Loucy (cell line): ENCODE measurements around the gene WDR75.

Source experiments
- H2AFZ ChIP-seq: fragments of 200-600 bp; sonication (generic); 2 replicates; pipeline ENCODE4 v1.6.0; 2016; ENCODE audit warnings: antibody characterized with exemption, mild to moderate bottlenecking, low read length, moderate library complexity
- H3F3A ChIP-seq: fragments of 200-600 bp; 2 replicates; pipeline ENCODE4 v1.6.0; 2016; ENCODE audit warnings: antibody characterized with exemption, low read depth, mild to moderate bottlenecking
- H3K27me3 ChIP-seq: fragments of 200-600 bp; sonication (generic); 2 replicates; pipeline ENCODE4 v1.6.1; 2014; ENCODE audit warnings: low read length, mild to moderate bottlenecking; ENCODE audit not compliant: insufficient read depth, poor library complexity, severe bottlenecking
- H3K36me3 ChIP-seq: fragments of 200-600 bp; sonication (generic); 2 replicates; pipeline ENCODE4 v1.6.1; 2016; ENCODE audit warnings: low read length; ENCODE audit not compliant: insufficient read depth
- H3K4me1 ChIP-seq: fragments of 200-600 bp; sonication (generic); 2 replicates; pipeline ENCODE4 v1.5.1; 2014; ENCODE audit warnings: low read length, mild to moderate bottlenecking; ENCODE audit not compliant: insufficient read depth, poor library complexity, severe bottlenecking
- H3K4me2 ChIP-seq: fragments of 200-600 bp; sonication (generic); 2 replicates; pipeline ENCODE4 v1.6.0; 2014; ENCODE audit warnings: antibody characterized with exemption, low read length, low read depth, mild to moderate bottlenecking; ENCODE audit not compliant: poor library complexity, severe bottlenecking
- H3K4me3 ChIP-seq: fragments of 200-600 bp; sonication (generic); 2 replicates; pipeline ENCODE4 v1.5.1; 2014; ENCODE audit warnings: low read length, mild to moderate bottlenecking, mixed read lengths; ENCODE audit not compliant: poor library complexity, severe bottlenecking
- H3K79me2 ChIP-seq: fragments of 200-600 bp; sonication (generic); 2 replicates; pipeline ENCODE4 v1.6.1; 2014; ENCODE audit warnings: low read length; ENCODE audit not compliant: insufficient read depth
- H3K9ac ChIP-seq: fragments of 200-600 bp; sonication (generic); 2 replicates; pipeline ENCODE4 v1.6.0; 2014; ENCODE audit warnings: mild to moderate bottlenecking, low read depth, low read length, moderate library complexity; ENCODE audit not compliant: poor library complexity, severe bottlenecking
- H3K9me2 ChIP-seq: fragments of 200-600 bp; sonication (generic); replicated peaks from 2 replicates; pipeline ENCODE4 v1.6.1; 2016; ENCODE audit warnings: low read depth, low read length, mixed read lengths
- H3K9me3 ChIP-seq: fragments of 200-600 bp; sonication (generic); 2 replicates; pipeline ENCODE4 v1.6.1; 2014; ENCODE audit warnings: mild to moderate bottlenecking, antibody characterized with exemption, low read length, low read depth; ENCODE audit not compliant: insufficient read depth
- H4K20me1 ChIP-seq: fragments of 200-600 bp; sonication (generic); 2 replicates; pipeline ENCODE4 v1.6.0; 2014; ENCODE audit warnings: antibody characterized with exemption, low read length, mild to moderate bottlenecking; ENCODE audit not compliant: insufficient read depth, poor library complexity, severe bottlenecking
- CTCF ChIP-seq: fragments of 200-600 bp; sonication (generic); conservative IDR thresholded peaks from 2 replicates; pipeline ENCODE4 v1.5.1; 2014; ENCODE audit warnings: mild to moderate bottlenecking, antibody characterized with exemption, low read length
- EZH2phosphoT487 ChIP-seq: fragments of 200-600 bp; IDR thresholded peaks from 2 replicates; pipeline ENCODE4 v1.6.1; 2018; ENCODE audit warnings: antibody characterized with exemption, mild to moderate bottlenecking, moderate library complexity, borderline replicate concordance

Gene WDR75

GRCh38 chr2:189412330-189412953, 28.8 kb upstream of the WDR75 start:
- no peak overlapping the region for H3K9ac ChIP-seq
- TF ChIP-seq CTCF (peak; percentile 83), EZH2phosphoT487 (no peak)
- H3F3A ChIP-seq, result no peaks in the 10 kb centered on the region
- peaks cover 8% of the 10 kb centered on the region for H3K4me1 ChIP-seq
- no peaks in the 10 kb centered on the region for H3K9me3 ChIP-seq
- no peaks in the 10 kb centered on the region for H3K36me3 ChIP-seq
- H3K9me2 ChIP-seq, result no peaks in the 10 kb centered on the region
- H4K20me1 ChIP-seq, result no peaks in the 10 kb centered on the region
- no peak overlapping the region for H2AFZ ChIP-seq
- H3K79me2 ChIP-seq, result no peaks in the 10 kb centered on the region
- H3K4me2 ChIP-seq, result no peak overlapping the region
- H3K4me3 ChIP-seq, result no peak overlapping the region
- H3K27me3 ChIP-seq, result no peaks in the 10 kb centered on the region

- Histone ChIP-seq H2AFZ (no peak overlapping the region), H3K79me2 (no peaks in the 10 kb centered on the region), H3K9ac (no peak overlapping the region), H3K9me2 (no peaks in the 10 kb centered on the region), H3F3A (no peaks in the 10 kb centered on the region), H3K4me1 (no peaks in the 10 kb centered on the region), H3K4me2 (no peak overlapping the region), H3K9me3 (no peaks in the 10 kb centered on the region), H4K20me1 (no peaks in the 10 kb centered on the region), H3K36me3 (no peaks in the 10 kb centered on the region), H3K4me3 (no peak overlapping the region), H3K27me3 (no peaks in the 10 kb centered on the region)
- TF ChIP-seq CTCF, result no peak
- no peak for TF ChIP-seq EZH2phosphoT487
Measured at GRCh38 chr2:189413249-189413648, 28.0 kb upstream of the WDR75 start.

GRCh38 chr2:189421644-189422043, 19.6 kb upstream of the WDR75 start:
- H4K20me1 ChIP-seq, result no peaks in the 10 kb centered on the region
- H3K4me2 ChIP-seq, result no peak overlapping the region
- H3K4me3 ChIP-seq, result no peak overlapping the region
- H2AFZ ChIP-seq, result no peak overlapping the region
- TF ChIP-seq EZH2phosphoT487 (no peak), CTCF (no peak)
- H3K9ac ChIP-seq, result no peak overlapping the region
- H3K36me3 ChIP-seq, result no peaks in the 10 kb centered on the region
- peaks cover 7% of the 10 kb centered on the region for H3K4me1 ChIP-seq
- H3K79me2 ChIP-seq, result no peaks in the 10 kb centered on the region
- no peaks in the 10 kb centered on the region for H3K9me2 ChIP-seq
- no peaks in the 10 kb centered on the region for H3F3A ChIP-seq
- H3K9me3 ChIP-seq, result no peaks in the 10 kb centered on the region
- no peaks in the 10 kb centered on the region for H3K27me3 ChIP-seq
